Right lobe of liver (tissue), 6 donors: ENCODE results near the gene ERRFI1. TPM values are rescaled to one million over a fixed set of nuclear protein-coding genes. Genes with fewer than 3 reads are reported as not detected.

Experiments used
- ATAC-seq, 4 donors: fragments of 200-7000 bp; cut with Tn5 transposase; one replicate each; pipeline ENCODE4 v1.9.1; 2020; ENCODE audit warnings: mild to moderate bottlenecking in 4 of 4, moderate library complexity in 4 of 4
- DNase-seq, 3 donors: peaks; one replicate each; pipeline ENCODE4 v3.0.0-alpha.2; 2020
- H3K27ac ChIP-seq, 3 donors: fragments of 200-600 bp; one replicate each; pipeline ENCODE4 v1.8.0; 2022
- H3K27me3 ChIP-seq, 2 donors: fragments of 200-600 bp; one replicate each; pipeline ENCODE4 v1.8.0; 2022
- H3K36me3 ChIP-seq, 4 donors: fragments of 200-600 bp; sonication (generic) in 1 of 4; one replicate each; pipeline versions ENCODE4 v1.5.1 to v1.8.0; 2017 to 2022; ENCODE audit warnings: control low read depth in 1 of 4
- H3K4me1 ChIP-seq, 4 donors: fragments of 200-600 bp; sonication (generic) in 1 of 4; one replicate each; pipeline versions ENCODE4 v1.5.1 to v1.8.0; 2017 to 2022; ENCODE audit warnings: control low read depth in 1 of 4
- H3K4me3 ChIP-seq, 3 donors: fragments of 200-600 bp; one replicate each; pipeline ENCODE4 v1.8.0; 2022
- H3K9me3 ChIP-seq, 4 donors: fragments of 200-600 bp; sonication (generic) in 1 of 4; one replicate each; pipeline versions ENCODE4 v1.5.1 to v1.8.0; 2017 to 2022; ENCODE audit warnings: control low read depth in 1 of 4
- CTCF ChIP-seq, 4 donors: fragments of 200-600 bp in 3 of 4; fragments of 450-650 bp in 1 of 4; IDR thresholded peaks; one replicate each; pipeline versions ENCODE4 v1.5.1 to v1.8.0; 2016 to 2022; ENCODE audit warnings: antibody characterized with exemption in 4 of 4, mild to moderate bottlenecking in 2 of 4
- POLR2A ChIP-seq: fragments of 450-650 bp; IDR thresholded peaks from one replicate; pipeline ENCODE4 v1.6.1; 2017; ENCODE audit warnings: antibody characterized with exemption, mild to moderate bottlenecking
- WGBS: methylation state at CpG from one replicate; pipeline ENCODE4 v1.1.6; 2018; ENCODE audit warnings: low coverage, low lambda C conversion rate; ENCODE audit not compliant: insufficient coverage; ENCODE audit errors: missing lambda C conversion rate; 5-methylcytosine and 5-hydroxymethylcytosine counted together
- intact Hi-C, 2 donors: fragments of 100-400 bp; cut with DNase I; formaldehyde crosslinking; loops; one replicate each; pipeline versions ENCODE4 v1.11.2 to v1.14.1; 2022
- total RNA-seq, 6 experiments: library from RNA; depleted of rRNA in 2 of 6; stranded (reverse); fragments of >200 nt in 2 of 6; fragmentation: NEBNext Ultra II Directional in 3 of 6; extraction: Animal tissue kit (Norgen Biotek cat#: 25700) in 3 of 6; gene quantifications; one replicate each; pipeline versions ENCODE4 v1.1.0 to v1.2.4, GENCODE V29; 2016 to 2023
- donor health status: DM: no; HTN: yes; CAD: no.
- donor health status: DM: no; HTN: no; CAD: no.
- donor health status: DM: no; HTN: no; CAD: no.
- donor health status: DM: no; HTN: yes; CAD: no.
- donor health status: DM: no; HTN: yes; CAD: no.

Gene ERRFI1
- total RNA-seq, 6 experiments from 2014 or later, result 109 to 539 (median 214) TPM

GRCh38 chr1:7991504-7992440, 34.3 kb downstream of the ERRFI1 start:
- H3K4me3 ChIP-seq, result no peak overlapping the region
- no peak for ATAC-seq
- DNase-seq, result no peak
- H3K9me3 ChIP-seq, result no peaks in the 10 kb centered on the region
- intact Hi-C loops, result no loop called here
- no peaks in the 10 kb centered on the region for H3K36me3 ChIP-seq
- H3K27me3 ChIP-seq, result no peaks in the 10 kb centered on the region
- TF ChIP-seq POLR2A (no peak), CTCF (IDR thresholded peaks at IDR 0.05) (no peak)
- H3K27ac ChIP-seq, result no peak overlapping the region
- H3K4me1 ChIP-seq, result no peaks in the 10 kb centered on the region
- WGBS, result 90% methylated on average over 17 of the region's 18 CpGs

GRCh38 chr1:7989762-7990428, 36.2 kb downstream of the ERRFI1 start:
- peaks cover 0 to 13% (median 6%) of the 10 kb centered on the region in 4 donors for H3K36me3 ChIP-seq
- WGBS, result 65% methylated on average over 2 of the region's 2 CpGs
- no peak overlapping the region for H3K27ac ChIP-seq
- no peaks in the 10 kb centered on the region for H3K9me3 ChIP-seq
- no peak for DNase-seq
- no peaks in the 10 kb centered on the region for H3K4me1 ChIP-seq
- no peak overlapping the region for H3K4me3 ChIP-seq
- no peak for TF ChIP-seq POLR2A
- no peaks in the 10 kb centered on the region for H3K27me3 ChIP-seq
- intact Hi-C loops, result loop anchor here in 1 of 2 donors (5.0 kb wide), 1 partner anchor 327 kb away; the partner anchor contains the start of gene SLC45A1
- ATAC-seq, result peak in 2 of 4 donors; percentile 14 to 54

- peaks cover 0 to 17% (median 9%) of the 10 kb centered on the region in 4 donors for H3K36me3 ChIP-seq
- no peaks in the 10 kb centered on the region for H3K9me3 ChIP-seq
- H3K27me3 ChIP-seq, result no peaks in the 10 kb centered on the region
- no peak for DNase-seq
- H3K4me3 ChIP-seq, result no peak overlapping the region
- TF ChIP-seq POLR2A, result no peak
- no peak for TF ChIP-seq CTCF (IDR thresholded peaks at IDR 0.05)
- peaks cover 0 to 4% (median 1%) of the 10 kb centered on the region in 4 donors for H3K4me1 ChIP-seq
- ATAC-seq, result no peak
- WGBS, result no CpG with 5 or more reads among the region's 1 CpG
- intact Hi-C loops, result loop anchor here in 1 of 2 donors (5.0 kb wide), 1 partner anchor 329 kb away; the partner anchor contains the start of gene SLC45A1
- H3K27ac ChIP-seq, result no peak overlapping the region
Observed at GRCh38 chr1:7988576-7988975, 37.5 kb downstream of the ERRFI1 start.

GRCh38 chr1:7987528-7987927, 38.6 kb downstream of the ERRFI1 start:
- Histone ChIP-seq H3K27me3 (no peaks in the 10 kb centered on the region), H3K4me1 (peaks cover 0 to 13% (median 2%) of the 10 kb centered on the region in 4 donors), H3K27ac (no peak overlapping the region), H3K4me3 (no peak overlapping the region), H3K36me3 (peaks cover 0 to 17% (median 9%) of the 10 kb centered on the region in 4 donors), H3K9me3 (no peaks in the 10 kb centered on the region)
- DNase-seq (no peak), ATAC-seq (no peak)
- WGBS, result 100% methylated on average over 4 of the region's 7 CpGs
- intact Hi-C loops, result loop anchor here in 1 of 2 donors (5.0 kb wide), 1 partner anchor 330 kb away; the partner anchor contains the start of gene SLC45A1
- TF ChIP-seq POLR2A (no peak), CTCF (IDR thresholded peaks at IDR 0.05) (no peak)
